Measurements from ENCODE around the gene SAMD11. TPM values are rescaled to one million over a fixed set of nuclear protein-coding genes. Genes with fewer than 3 reads are reported as not detected.

SAMD11 gene
- total and polyA plus RNA-seq, 2 of the 8 experiments (the other 6 are each of a cell fraction or from before 2014, with no cell fraction given) = 0.18 to 0.30 TPM

- Histone ChIP-seq H3K79me1 (ENCODE audit: low read depth, low read length) (no peaks in the 10 kb centered on the region), H2BK12ac (ENCODE audit: low read depth, low read length) (peak overlapping the region; percentile 60; the same call in 1 of the 2 replicates), H2BK120ac (replicated peaks; ENCODE audit: low read depth, low read length) (no peak overlapping the region), H3K27me3 (replicated peaks in 1 of 4; ENCODE audit: control insufficient read depth in 3 of 4, extremely low read depth in 1 of 4, insufficient read depth in 3 of 4, low read length in 3 of 4) (peaks cover 75 to 86% (median 84%) of the 10 kb centered on the region in 4 experiments), H3K9ac (replicated peaks in 1 of 4; ENCODE audit: extremely low read depth in 1 of 4, low read depth in 3 of 4, low read length in 3 of 4) (no peak overlapping the region), H4K91ac (replicated peaks; ENCODE audit: insufficient read length, low read length) (no peak overlapping the region), H3K23me2 (ENCODE audit: low read depth, low read length) (peaks cover 7% of the 10 kb centered on the region; the same call in 1 of the 2 replicates), H3K79me2 (ENCODE audit: control insufficient read depth in 1 of 2, insufficient read depth in 2 of 2, low read length in 2 of 2) (no peaks in the 10 kb centered on the region), H2BK5ac (ENCODE audit: low read depth, low read length) (no peak overlapping the region), H3K14ac (ENCODE audit: insufficient read length) (no peak overlapping the region), H3K27ac (ENCODE audit: low read depth, low read length) (no peak overlapping the region), H2BK20ac (ENCODE audit: low read length) (no peak overlapping the region), H2AFZ (ENCODE audit: low read length) (no peak overlapping the region), H3K4me2 (ENCODE audit: insufficient read depth in 1 of 2, low read depth in 2 of 2, low read length in 2 of 2) (peak overlapping the region; percentile 45 to 71), H3K36me3 (ENCODE audit: control insufficient read depth in 2 of 4, insufficient read depth in 4 of 4, low read length in 3 of 4) (peaks cover 0 to 4% (median under 1%) of the 10 kb centered on the region in 4 experiments; a peak in 2 of 8 replicates), H4K20me1 (replicated peaks in 1 of 2; ENCODE audit: control insufficient read depth in 1 of 2, insufficient read depth in 2 of 2, low read length in 2 of 2) (peaks cover 16 to 35% of the 10 kb centered on the region in 2 experiments), H3K18ac (ENCODE audit: extremely low read depth, low read length) (no peak overlapping the region; the same call in 1 of the 2 replicates), H3K23ac (ENCODE audit: insufficient read length) (no peak overlapping the region), H3K4ac (replicated peaks; ENCODE audit: insufficient read length, low read depth, low read length) (no peak overlapping the region), H3K4me3 (ENCODE audit: extremely low read depth in 1 of 4, insufficient read depth in 2 of 4, low read depth in 3 of 4, low read length in 4 of 4) (peak overlapping the region in 1 of 4 experiments; percentile 42; a peak in 1 of 8 replicates), H4K8ac (ENCODE audit: extremely low read depth, insufficient read depth, low read length) (no peak overlapping the region), H4K5ac (ENCODE audit: insufficient read length, low read depth, low read length) (no peak overlapping the region), H3K9me3 (ENCODE audit: insufficient read depth in 2 of 2, low read depth in 1 of 2, low read length in 1 of 2) (no peaks in the 10 kb centered on the region), H3K56ac (replicated peaks; ENCODE audit: insufficient read length, low read depth, low read length) (no peak overlapping the region), H2BK15ac (ENCODE audit: low read length) (no peak overlapping the region), H3K4me1 (replicated peaks in 1 of 4; ENCODE audit: control insufficient read depth in 3 of 4, insufficient read depth in 4 of 4, low read length in 3 of 4) (peaks cover 5 to 47% (median 30%) of the 10 kb centered on the region in 4 experiments), H2AK5ac (ENCODE audit: low read depth, low read length) (no peak overlapping the region)
- no peak for FAIRE-seq
- TF ChIP-seq ZNF274 (IDR thresholded peaks at IDR 0.05; ENCODE audit: borderline replicate concordance, extremely low read depth, low read length) (no peak), BRCA1 (IDR thresholded peaks at IDR 0.05; ENCODE audit: low read depth, low read length) (no peak), FOSL1 (IDR thresholded peaks at IDR 0.05; ENCODE audit: insufficient read depth, low read depth, low read length) (no peak), SRF (IDR thresholded peaks at IDR 0.05; ENCODE audit: low read depth, low read length) (no peak)
- POLR2A ChIA-PET (ENCODE audit: partially characterized antibody) = interaction anchor here (1.0 to 9.5 kb wide), 8 partner anchors 9 to 57 kb away, joined by 3 to 65 read pairs (median 12); partner anchors contain the start of genes NOC2L and SAMD11
- no peak for DNase-seq (ENCODE audit: low read depth in 1 of 2, low spot score in 2 of 2)
- CTCF ChIA-PET (ENCODE audit: partially characterized antibody) = interaction anchor here (0.9 to 5.3 kb wide), 11 partner anchors 10 to 161 kb away, joined by 3 to 45 read pairs (median 9); no protein-coding TSS in a partner anchor
- 18% methylated on average over 14 of the region's 21 CpGs; no CpG with 5 or more reads in 1 of the 2 experiments for WGBS, 2 experiments (ENCODE audit: extremely low coverage in 1 of 2, insufficient coverage in 1 of 2, insufficient read length in 1 of 2, insufficient replicate concordance in 2 of 2, low coverage in 1 of 2, low lambda C conversion rate in 2 of 2, missing lambda C conversion rate in 1 of 2)
Measured at GRCh38 chr1:939511-940106, 15.9 kb downstream of the SAMD11 start.
